Neuronal stem cell (in vitro differentiated cells): Measurements from ENCODE around the gene ABCB6.
A peak's percentile ranks its signal among the peaks of the same experiment; 100 is the strongest.

Experiments
- DNase-seq: peaks from one replicate; pipeline ENCODE4 v3.0.0-alpha.2; 2013; ENCODE audit warnings: low spot score
- H2AFZ ChIP-seq: one replicate; pipeline ENCODE4 v1.6.1; 2013; ENCODE audit warnings: mild to moderate bottlenecking, low read length, inconsistent platforms
- H2AK5ac ChIP-seq: 2 replicates; pipeline ENCODE4 v1.6.1; 2013; ENCODE audit warnings: low read depth, mild to moderate bottlenecking, inconsistent platforms, low read length, moderate library complexity, mixed read lengths
- H2BK120ac ChIP-seq: 2 replicates; pipeline ENCODE4 v1.6.1; 2013; ENCODE audit warnings: low read depth, mild to moderate bottlenecking, inconsistent platforms, low read length, moderate library complexity, mixed read lengths
- H2BK12ac ChIP-seq: one replicate; pipeline ENCODE4 v1.6.1; 2013; ENCODE audit warnings: low read length, inconsistent platforms
- H2BK15ac ChIP-seq: 2 replicates; pipeline ENCODE4 v1.6.1; 2013; ENCODE audit warnings: mild to moderate bottlenecking, low read length, inconsistent platforms, mixed read lengths
- H2BK5ac ChIP-seq: one replicate; pipeline ENCODE4 v1.6.1; 2013; ENCODE audit warnings: inconsistent platforms, mild to moderate bottlenecking, low read length, moderate library complexity
- H3K14ac ChIP-seq: one replicate; pipeline ENCODE4 v1.6.1; 2013; ENCODE audit warnings: low read length, inconsistent platforms
- H3K18ac ChIP-seq: 2 replicates; pipeline ENCODE4 v1.6.1; 2013; ENCODE audit warnings: low read length, inconsistent platforms
- H3K23ac ChIP-seq: 2 replicates; pipeline ENCODE4 v1.6.1; 2013; ENCODE audit warnings: low read depth, mild to moderate bottlenecking, mixed read lengths, low read length, inconsistent platforms; ENCODE audit not compliant: poor library complexity
- H3K27ac ChIP-seq: replicated peaks from 3 replicates; pipeline ENCODE4 v1.5.1; 2013; ENCODE audit warnings: low read length, inconsistent platforms
- H3K27me3 ChIP-seq, 3 experiments: 2 replicates each; pipeline ENCODE4 v1.6.1; 2013; ENCODE audit warnings: low read length in 3 of 3, mild to moderate bottlenecking in 2 of 3, inconsistent platforms in 1 of 3, low read depth in 1 of 3, mixed read lengths in 1 of 3, moderate library complexity in 1 of 3; ENCODE audit not compliant: control insufficient read depth in 3 of 3, insufficient read depth in 3 of 3
- H3K36me3 ChIP-seq, 2 donors: replicated peaks in 1 of 2; 2 replicates each; pipeline ENCODE4 v1.6.1; 2013; ENCODE audit warnings: low read length in 2 of 2; ENCODE audit not compliant: control insufficient read depth in 2 of 2, insufficient read depth in 2 of 2
- H3K4ac ChIP-seq: 2 replicates; pipeline ENCODE4 v1.6.1; 2013; ENCODE audit warnings: inconsistent platforms, mild to moderate bottlenecking, low read length, moderate library complexity
- H3K4me1 ChIP-seq, 2 donors: 1 replicate in 1 of 2; 2 replicates in 1 of 2; pipeline ENCODE4 v1.6.1; 2013; ENCODE audit warnings: low read length in 2 of 2, low read depth in 1 of 2; ENCODE audit not compliant: control insufficient read depth in 2 of 2, insufficient read depth in 1 of 2
- H3K4me2 ChIP-seq: one replicate; pipeline ENCODE4 v1.6.1; 2013; ENCODE audit warnings: mild to moderate bottlenecking, low read length, inconsistent platforms; ENCODE audit not compliant: insufficient read depth, poor library complexity, severe bottlenecking
- H3K4me3 ChIP-seq, 2 donors: 2 replicates each; pipeline ENCODE4 v1.5.1; 2013; ENCODE audit warnings: low read length in 2 of 2, mild to moderate bottlenecking in 2 of 2, inconsistent platforms in 1 of 2, moderate library complexity in 1 of 2
- H3K79me1 ChIP-seq: one replicate; pipeline ENCODE4 v1.6.1; 2013; ENCODE audit warnings: low read depth, mild to moderate bottlenecking, inconsistent platforms, low read length, moderate library complexity
- H3K9ac ChIP-seq: one replicate; pipeline ENCODE4 v1.6.1; 2013; ENCODE audit warnings: mild to moderate bottlenecking, low read depth, low read length, inconsistent platforms; ENCODE audit not compliant: poor library complexity
- H3K9me3 ChIP-seq, 2 donors: replicated peaks in 1 of 2; 2 replicates each; pipeline versions ENCODE3 to v1.6.1; 2013; ENCODE audit warnings: low read length in 2 of 2, mild to moderate bottlenecking in 2 of 2, inconsistent platforms in 1 of 2, low read depth in 1 of 2, mixed read lengths in 1 of 2, moderate library complexity in 1 of 2; ENCODE audit not compliant: control insufficient read depth in 2 of 2, insufficient read depth in 1 of 2
- H4K8ac ChIP-seq: one replicate; pipeline ENCODE4 v1.6.1; 2013; ENCODE audit warnings: low read depth, mild to moderate bottlenecking, inconsistent platforms, low read length, moderate library complexity
- H4K91ac ChIP-seq: one replicate; pipeline ENCODE4 v1.6.1; 2013; ENCODE audit warnings: low read length, low read depth, mild to moderate bottlenecking, inconsistent platforms; ENCODE audit not compliant: poor library complexity
- WGBS, 2 donors: extraction: QIAGEN DNeasy Blood & Tissue Kit; methylation state at CpG; one replicate each; pipeline ENCODE4 v1.1.7; 2013; ENCODE audit warnings: missing lambda C conversion rate in 2 of 2, mixed read lengths in 1 of 2; ENCODE audit not compliant: insufficient read length in 2 of 2, insufficient replicate concordance in 1 of 2; ENCODE audit errors: extremely low coverage in 2 of 2; 5-methylcytosine and 5-hydroxymethylcytosine counted together

Gene ABCB6

GRCh38 chr2:219252084-219252483, 33.3 kb upstream of the ABCB6 start:
- Histone ChIP-seq H2BK12ac (no peak overlapping the region), H2AFZ (no peak overlapping the region), H3K18ac (no peak overlapping the region), H4K91ac (no peak overlapping the region), H2BK15ac (no peak overlapping the region), H2BK120ac (no peak overlapping the region), H3K79me1 (peaks cover 2% of the 10 kb centered on the region), H4K8ac (no peak overlapping the region), H3K4me1 (peaks cover 12 to 18% of the 10 kb centered on the region in 2 donors), H3K9ac (peak overlapping the region; percentile 55), H2AK5ac (no peak overlapping the region), H3K23ac (peak overlapping the region; percentile 13), H3K36me3 (peaks cover 9 to 18% of the 10 kb centered on the region in 2 donors), H3K4me3 (no peak overlapping the region), H3K27me3 (peaks cover 28 to 59% (median 55%) of the 10 kb centered on the region in 3 experiments), H3K4me2 (no peak overlapping the region), H3K4ac (no peak overlapping the region), H3K27ac (no peak overlapping the region), H3K14ac (no peak overlapping the region), H3K9me3 (peaks cover 0 to 2% of the 10 kb centered on the region in 2 donors), H2BK5ac (no peak overlapping the region)
- no CpG with 5 or more reads among the region's 5 CpGs for WGBS, 2 donors
- no peak for DNase-seq

- Histone ChIP-seq H2BK15ac (no peak overlapping the region), H3K18ac (no peak overlapping the region), H4K8ac (no peak overlapping the region), H3K9me3 (peaks cover 0 to 2% of the 10 kb centered on the region in 2 donors), H3K9ac (no peak overlapping the region), H3K4ac (no peak overlapping the region), H4K91ac (no peak overlapping the region), H3K23ac (no peak overlapping the region), H2AFZ (no peak overlapping the region), H3K27ac (no peak overlapping the region), H3K36me3 (peaks cover 9 to 22% of the 10 kb centered on the region in 2 donors), H3K4me2 (no peak overlapping the region), H3K27me3 (peaks cover 28 to 57% (median 55%) of the 10 kb centered on the region in 3 experiments), H2BK12ac (no peak overlapping the region), H3K79me1 (peaks cover 2% of the 10 kb centered on the region), H3K4me3 (no peak overlapping the region), H3K14ac (no peak overlapping the region), H2BK120ac (no peak overlapping the region), H2BK5ac (no peak overlapping the region), H3K4me1 (peaks cover 12 to 18% of the 10 kb centered on the region in 2 donors), H2AK5ac (no peak overlapping the region)
- no peak for DNase-seq
- no CpG with 5 or more reads among the region's 6 CpGs for WGBS, 2 donors
Measured at GRCh38 chr2:219251656-219252055, 32.9 kb upstream of the ABCB6 start.

- Histone ChIP-seq H3K79me1 (no peaks in the 10 kb centered on the region), H3K4me2 (no peak overlapping the region), H3K36me3 (peaks cover 10 to 24% of the 10 kb centered on the region in 2 donors), H3K14ac (no peak overlapping the region), H3K27ac (no peak overlapping the region), H4K91ac (peak overlapping the region; percentile 81), H3K27me3 (peaks cover 23 to 42% (median 42%) of the 10 kb centered on the region in 3 experiments), H2BK12ac (no peak overlapping the region), H3K4ac (no peak overlapping the region), H3K4me3 (peak overlapping the region in 1 of 2 donors; percentile 17), H2AFZ (no peak overlapping the region), H2BK15ac (no peak overlapping the region), H3K9me3 (peaks cover 0 to 2% of the 10 kb centered on the region in 2 donors), H3K9ac (peak overlapping the region; percentile 3), H3K18ac (no peak overlapping the region), H2AK5ac (no peak overlapping the region), H2BK5ac (peak overlapping the region; percentile 44), H3K4me1 (peaks cover 15 to 22% of the 10 kb centered on the region in 2 donors), H2BK120ac (no peak overlapping the region), H4K8ac (no peak overlapping the region), H3K23ac (peak overlapping the region; percentile 35)
- no CpG with 5 or more reads among the region's 22 CpGs for WGBS, 2 donors
- no peak for DNase-seq
Measured at GRCh38 chr2:219250049-219250781, 31.5 kb upstream of the ABCB6 start.

GRCh38 chr2:219249203-219249980, 30.6 kb upstream of the ABCB6 start:
- no peak for DNase-seq
- no peak overlapping the region for H2BK5ac ChIP-seq
- H3K4ac ChIP-seq, result no peak overlapping the region
- peak overlapping the region; percentile 46 for H3K23ac ChIP-seq
- peaks cover 0 to 2% of the 10 kb centered on the region in 2 donors for H3K9me3 ChIP-seq
- H2BK12ac ChIP-seq, result no peak overlapping the region
- H3K18ac ChIP-seq, result no peak overlapping the region
- no peak overlapping the region for H3K27ac ChIP-seq
- no peaks in the 10 kb centered on the region for H3K79me1 ChIP-seq
- H4K8ac ChIP-seq, result peak overlapping the region; percentile 54
- no peak overlapping the region for H3K9ac ChIP-seq
- H3K14ac ChIP-seq, result no peak overlapping the region
- no peak overlapping the region for H2AFZ ChIP-seq
- H2BK120ac ChIP-seq, result no peak overlapping the region
- H3K4me2 ChIP-seq, result no peak overlapping the region
- H3K27me3 ChIP-seq, result peaks cover 21 to 34% (median 34%) of the 10 kb centered on the region in 3 experiments
- H2AK5ac ChIP-seq, result no peak overlapping the region
- no peak overlapping the region for H3K4me3 ChIP-seq
- peaks cover 10 to 24% of the 10 kb centered on the region in 2 donors for H3K36me3 ChIP-seq
- H2BK15ac ChIP-seq, result no peak overlapping the region
- peaks cover 18 to 24% of the 10 kb centered on the region in 2 donors for H3K4me1 ChIP-seq
- WGBS, 2 donors, result no CpG with 5 or more reads among the region's 7 CpGs
- no peak overlapping the region for H4K91ac ChIP-seq
